EL (cell line): ENCODE results near the gene KLHDC3.

Source experiments
- DNase-seq: peaks from one replicate; pipeline ENCODE4 v3.0.0-alpha.2; 2016

KLHDC3 gene

GRCh38 chr6:43060034-43060754 is 46.1 kb downstream of the KLHDC3 start:
- DNase-seq = no peak

- no peak for DNase-seq
Measured at GRCh38 chr6:43060755-43061633, 46.9 kb downstream of the KLHDC3 start.

GRCh38 chr6:43061861-43062260 is 47.8 kb downstream of the KLHDC3 start:
- DNase-seq = peak; percentile 52

- no peak for DNase-seq
Measured at GRCh38 chr6:43062818-43063217, 48.8 kb downstream of the KLHDC3 start.

- DNase-seq = peak; percentile 71
Measured at GRCh38 chr6:43070028-43070632, 56.1 kb downstream of the KLHDC3 start.
